ENCODE data around the gene TNFRSF12A. TPM values are rescaled to one million over a fixed set of nuclear protein-coding genes. Genes with fewer than 3 reads are reported as not detected.

The TNFRSF12A gene
- total RNA-seq, 1 experiment from 2014 or later, result 156 TPM

- ChIA-PET POLR2A (interaction anchor here (0.6 kb wide), 1 partner anchor 20 kb away, joined by 5 read pairs; no protein-coding TSS in a partner anchor), CTCF (interaction anchor here (0.6 kb wide), 1 partner anchor 27 kb away, joined by 3 read pairs; no protein-coding TSS in a partner anchor)
- Histone ChIP-seq H3K36me3 (ENCODE audit: control insufficient read depth, insufficient read depth, low read length) (no peaks in the 10 kb centered on the region), H3K4me1 (ENCODE audit: control insufficient read depth, insufficient read depth, low read length) (peaks cover 6% of the 10 kb centered on the region), H3K27ac (ENCODE audit: low read length) (no peak overlapping the region), H3K9me3 (ENCODE audit: control insufficient read depth, insufficient read depth, low read depth, low read length) (no peaks in the 10 kb centered on the region), H3K4me3 (ENCODE audit: low read depth in 2 of 2, low read length in 2 of 2) (no peak overlapping the region), H3K27me3 (ENCODE audit: control insufficient read depth, insufficient read depth, low read length) (no peaks in the 10 kb centered on the region)
- in situ Hi-C loops (cut with HindIII; ENCODE audit: low pct_unique_long_range_greater_than_20kb, low sequenced_read_pairs), result no loop called here
- DNase-seq (ENCODE audit: low read depth, low spot score) (no peak), ATAC-seq (no peak)
- no TSS peak for BruUV-seq (replicated peaks)
- TF ChIP-seq SIN3A (IDR thresholded peaks at IDR 0.05; ENCODE audit: borderline replicate concordance, insufficient read depth, low read depth, low read length) (no peak), TCF7L2 (IDR thresholded peaks at IDR 0.05; ENCODE audit: low read depth, low read length) (no peak), CTCF (IDR thresholded peaks at IDR 0.05) (no peak), REST (IDR thresholded peaks at IDR 0.05; ENCODE audit: insufficient read depth in 1 of 2, low read depth in 2 of 2, low read length in 1 of 2) (no peak), POLR2AphosphoS5 (IDR thresholded peaks at IDR 0.05; ENCODE audit: low read depth, low read length) (no peak)
- intact Hi-C loops (cut with micrococcal nuclease; ENCODE audit: unreplicated experiment), result no loop called here
These were observed 18.9 kb upstream of the TNFRSF12A start for GRCh38 chr16:3001316-3001715.

GRCh38 chr16:3003582-3004270, 16.4 kb upstream of the TNFRSF12A start:
- peaks cover 25% of the 10 kb centered on the region for H3K4me1 ChIP-seq (ENCODE audit: control insufficient read depth, insufficient read depth, low read length)
- DNase-seq (ENCODE audit: low read depth, low spot score), result peak; percentile 98
- POLR2A ChIA-PET, result no interaction called here
- H3K36me3 ChIP-seq (ENCODE audit: control insufficient read depth, insufficient read depth, low read length), result no peaks in the 10 kb centered on the region
- peak overlapping the region; percentile 36 to 37 for H3K4me3 ChIP-seq (ENCODE audit: low read depth in 2 of 2, low read length in 2 of 2)
- BruUV-seq (replicated peaks), result no TSS peak
- in situ Hi-C loops (cut with HindIII; ENCODE audit: low pct_unique_long_range_greater_than_20kb, low sequenced_read_pairs), result no loop called here
- H3K9me3 ChIP-seq (ENCODE audit: control insufficient read depth, insufficient read depth, low read depth, low read length), result no peaks in the 10 kb centered on the region
- peak overlapping the region; percentile 69 for H3K27ac ChIP-seq (ENCODE audit: low read length)
- TF ChIP-seq REST (IDR thresholded peaks at IDR 0.05; ENCODE audit: insufficient read depth in 1 of 2, low read depth in 2 of 2, low read length in 1 of 2) (peak in 1 of 2 experiments; percentile 7; a peak in 1 of 4 replicates), POLR2AphosphoS5 (IDR thresholded peaks at IDR 0.05; ENCODE audit: low read depth, low read length) (peak; percentile 51; the same call in 1 of the 2 replicates), CTCF (IDR thresholded peaks at IDR 0.05) (peak; percentile 92), TCF7L2 (IDR thresholded peaks at IDR 0.05; ENCODE audit: low read depth, low read length) (no peak), SIN3A (IDR thresholded peaks at IDR 0.05; ENCODE audit: borderline replicate concordance, insufficient read depth, low read depth, low read length) (0 out of 2 replicates have a peak, but pooled peaks have one; percentile 33)
- CTCF ChIA-PET, result interaction anchor here (0.7 to 1.2 kb wide), 4 partner anchors 16 to 27 kb away, joined by 3 to 11 read pairs (median 4); partner anchors contain the start of gene TNFRSF12A
- peak; percentile 97 for ATAC-seq
- no peaks in the 10 kb centered on the region for H3K27me3 ChIP-seq (ENCODE audit: control insufficient read depth, insufficient read depth, low read length)
- intact Hi-C loops (cut with micrococcal nuclease; ENCODE audit: unreplicated experiment), result no loop called here
